IMR-90 (cell line): Measurements from ENCODE around the gene CDH13. TPM values are rescaled to one million over a fixed set of nuclear protein-coding genes. Genes with fewer than 3 reads are reported as not detected.
A peak's percentile ranks its signal among the peaks of the same experiment; 100 is the strongest.

ENCODE experiments used
- ATAC-seq: fragments of 200-7000 bp; cut with Tn5 transposase; 2 replicates; pipeline ENCODE4 v1.9.1; 2020; ENCODE audit warnings: low read depth, mild to moderate bottlenecking, moderate library complexity
- BruUV-seq: library from RNA; stranded (reverse); fragments of 400-500 nt; replicated peaks from 2 replicates; lab custom pipeline; 2021; lab: Mats Ljungman, UMichigan
- CTCF ChIA-PET: fragments of 300-600 bp; formaldehyde crosslinking; extraction: SDS; loops from one replicate; lab custom pipeline; 2021; ENCODE audit warnings: antibody characterized with exemption; lab: Yijun Ruan, JAX
- POLR2A ChIA-PET: fragments of 300-600 bp; sonication (Branson Sonifier 250); formaldehyde crosslinking; loops from one replicate; lab custom pipeline; 2022; ENCODE audit warnings: antibody characterized with exemption; ENCODE audit not compliant: unreplicated experiment; lab: Charles Lee
- DNase-seq: peaks from one replicate; pipeline ENCODE4 v3.0.0; 2013
- H2AFZ ChIP-seq: replicated peaks from 2 replicates; pipeline ENCODE3; 2013; ENCODE audit warnings: low read length, mild to moderate bottlenecking; ENCODE audit not compliant: poor library complexity
- H2AK5ac ChIP-seq: 2 replicates; pipeline ENCODE4 v1.6.1; 2013; ENCODE audit warnings: low read depth, low read length, inconsistent platforms
- H2AK9ac ChIP-seq: replicated peaks from 2 replicates; pipeline ENCODE3; 2013; ENCODE audit warnings: mild to moderate bottlenecking, low read depth, low read length, moderate library complexity; ENCODE audit not compliant: poor library complexity
- H2BK120ac ChIP-seq: 2 replicates; pipeline ENCODE4 v1.6.1; 2013; ENCODE audit warnings: low read depth, low read length, inconsistent platforms
- H2BK15ac ChIP-seq: 3 replicates; pipeline ENCODE4 v1.6.1; 2013; ENCODE audit warnings: low read depth, low read length, inconsistent platforms
- H2BK20ac ChIP-seq: 2 replicates; pipeline ENCODE4 v1.6.1; 2013; ENCODE audit warnings: low read depth, mild to moderate bottlenecking, inconsistent platforms, low read length, moderate library complexity
- H2BK5ac ChIP-seq: 2 replicates; pipeline ENCODE4 v1.6.1; 2013; ENCODE audit warnings: mild to moderate bottlenecking, low read depth, low read length, inconsistent platforms; ENCODE audit not compliant: poor library complexity, severe bottlenecking
- H3K14ac ChIP-seq: replicated peaks from 2 replicates; pipeline ENCODE4 v1.6.1; 2013; ENCODE audit warnings: low read depth, low read length, inconsistent platforms
- H3K18ac ChIP-seq: 2 replicates; pipeline ENCODE4 v1.6.1; 2013; ENCODE audit warnings: low read depth, low read length, control low read depth
- H3K23ac ChIP-seq: 2 replicates; pipeline ENCODE4 v1.6.1; 2013; ENCODE audit warnings: low read depth, low read length, inconsistent platforms
- H3K27ac ChIP-seq: 2 replicates; pipeline ENCODE4 v1.5.1; 2013; ENCODE audit warnings: mild to moderate bottlenecking, control low read depth, low read length; ENCODE audit not compliant: insufficient read depth
- H3K27me3 ChIP-seq: 2 replicates; pipeline ENCODE4 v1.6.1; 2013; ENCODE audit warnings: low read length; ENCODE audit not compliant: control insufficient read depth, insufficient read depth
- H3K36me3 ChIP-seq: 2 replicates; pipeline ENCODE4 v1.6.1; 2013; ENCODE audit warnings: low read length, mixed read lengths; ENCODE audit not compliant: control insufficient read depth, insufficient read depth
- H3K4ac ChIP-seq: 2 replicates; pipeline ENCODE4 v1.6.1; 2013; ENCODE audit warnings: low read depth, low read length, inconsistent platforms
- H3K4me1 ChIP-seq: 2 replicates; pipeline ENCODE4 v1.6.1; 2013; ENCODE audit warnings: low read length, mixed read lengths; ENCODE audit not compliant: control insufficient read depth, insufficient read depth
- H3K4me2 ChIP-seq: 2 replicates; pipeline ENCODE4 v1.6.1; 2013; ENCODE audit warnings: low read depth, mild to moderate bottlenecking, control low read depth, low read length, moderate library complexity
- H3K4me3 ChIP-seq: 2 replicates; pipeline ENCODE4 v1.5.1; 2013; ENCODE audit warnings: low read depth, mild to moderate bottlenecking, control low read depth, low read length, moderate library complexity; ENCODE audit not compliant: insufficient read depth
- H3K56ac ChIP-seq: 2 replicates; pipeline ENCODE4 v1.6.1; 2013; ENCODE audit warnings: low read length, inconsistent platforms; ENCODE audit not compliant: insufficient read depth; ENCODE audit errors: extremely low read depth
- H3K79me1 ChIP-seq, 2 experiments: 2 replicates each; pipeline ENCODE4 v1.6.1; 2013; ENCODE audit warnings: low read length in 2 of 2, inconsistent platforms in 1 of 2, low read depth in 1 of 2
- H3K9ac ChIP-seq: 2 replicates; pipeline ENCODE4 v1.6.1; 2013; ENCODE audit warnings: low read depth, low read length, control low read depth
- H3K9me1 ChIP-seq: 2 replicates; pipeline ENCODE4 v1.6.1; 2013; ENCODE audit warnings: low read length, inconsistent platforms; ENCODE audit not compliant: insufficient read depth
- H3K9me3 ChIP-seq: 2 replicates; pipeline ENCODE4 v1.6.1; 2013; ENCODE audit warnings: low read length; ENCODE audit not compliant: control insufficient read depth, insufficient read depth
- H4K20me1 ChIP-seq: 2 replicates; pipeline ENCODE4 v1.6.1; 2013; ENCODE audit warnings: low read length, inconsistent platforms; ENCODE audit not compliant: insufficient read depth
- H4K5ac ChIP-seq: 2 replicates; pipeline ENCODE4 v1.6.1; 2013; ENCODE audit warnings: mild to moderate bottlenecking, low read depth, low read length, control low read depth
- H4K8ac ChIP-seq, 2 experiments: 2 replicates each; pipeline ENCODE4 v1.6.1; 2013; ENCODE audit warnings: low read depth in 2 of 2, low read length in 2 of 2, control low read depth in 1 of 2, inconsistent platforms in 1 of 2
- H4K91ac ChIP-seq: 2 replicates; pipeline ENCODE4 v1.6.1; 2013; ENCODE audit warnings: low read depth, low read length, inconsistent platforms; ENCODE audit not compliant: insufficient read depth
- CEBPB ChIP-seq: IDR thresholded peaks from 2 replicates; pipeline ENCODE4 v1.6.1; 2012; ENCODE audit warnings: low read depth, low read length, improper control_type of control experiment
- FOS ChIP-seq: fragments of 150-350 bp; IDR thresholded peaks from 2 replicates; pipeline ENCODE4 v1.6.1; 2016; ENCODE audit warnings: low read depth, low read length
- MAZ ChIP-seq: IDR thresholded peaks from 2 replicates; pipeline ENCODE4 v1.6.1; 2012; ENCODE audit warnings: low read depth, mild to moderate bottlenecking, low read length, improper control_type of control experiment, moderate library complexity, borderline replicate concordance
- MXI1 ChIP-seq: IDR thresholded peaks from 2 replicates; pipeline ENCODE4 v1.6.1; 2012; ENCODE audit warnings: low read depth, mild to moderate bottlenecking, low read length, moderate library complexity, borderline replicate concordance
- WGBS, 2 experiments: methylation state at CpG; one replicate each; pipeline versions ENCODE4 v1.1.5 to v1.1.7; 2013; ENCODE audit warnings: missing lambda C conversion rate in 2 of 2; ENCODE audit not compliant: insufficient read length in 1 of 2; ENCODE audit errors: extremely low coverage in 2 of 2; 5-methylcytosine and 5-hydroxymethylcytosine counted together
- dilution Hi-C: fragments of 300-500 bp; cut with HindIII; formaldehyde crosslinking; loops from one replicate; pipeline ENCODE4 v1.14.3; 2018; ENCODE audit warnings: low sequenced_read_pairs; ENCODE audit not compliant: unreplicated experiment
- in situ Hi-C: fragments of 300-500 bp; cut with MboI; formaldehyde crosslinking; loops from 3 replicates; pipeline ENCODE4 v1.14.3; 2019; ENCODE audit warnings: low sequenced_read_pairs, inconsistent platforms, mixed read lengths
- intact Hi-C: fragments of 100-400 bp; cut with micrococcal nuclease; formaldehyde crosslinking; loops from 2 replicates; pipeline ENCODE4 v1.10.0; 2022
- polyA plus RNA-seq, 3 experiments: library from polyadenylated mRNA; depleted of rRNA; stranded (reverse); fragments of >200 nt; gene quantifications; 2 replicates each; pipeline ENCODE4 v1.2.3, GENCODE V29; 2012; ENCODE audit warnings: low replicate concordance in 1 of 3
- total RNA-seq: library from RNA; depleted of rRNA; stranded (reverse); fragments of >200 nt; gene quantifications from 2 replicates; pipeline ENCODE4 v1.2.3, GENCODE V29; 2012

Gene CDH13
- total and polyA plus RNA-seq, 2 of the 4 experiments (the other 2 are of a cell fraction), result 61.6 to 74.7 TPM

DNA sequence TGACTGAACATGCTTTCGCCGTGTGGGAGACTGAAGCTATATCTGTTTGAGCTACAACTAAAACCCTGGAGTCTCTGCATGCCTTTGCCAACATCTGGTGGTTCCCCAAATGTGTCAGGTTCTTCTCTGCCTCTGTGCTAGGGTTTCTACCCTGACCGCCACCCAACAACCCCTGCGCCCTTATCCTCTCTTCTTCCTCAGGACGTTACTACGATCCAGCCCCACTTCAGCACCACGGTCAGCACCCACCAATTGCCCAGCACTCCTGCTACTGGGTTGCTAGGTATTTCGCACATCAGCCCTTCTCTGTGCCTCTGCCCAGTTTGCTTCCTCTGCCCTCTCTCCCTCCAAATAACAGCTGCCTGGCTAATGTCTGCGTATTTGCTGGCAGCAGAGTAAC, 1074.7 kb downstream of the CDH13 start:
- no TSS peak for BruUV-seq
- Histone ChIP-seq H3K4ac (no peak overlapping the region), H3K36me3 (no peaks in the 10 kb centered on the region), H4K91ac (no peak overlapping the region), H2BK20ac (no peak overlapping the region), H2AFZ (no peak overlapping the region), H3K27ac (no peak overlapping the region), H3K18ac (no peak overlapping the region), H3K4me2 (no peak overlapping the region), H3K23ac (no peak overlapping the region), H3K14ac (no peak overlapping the region), H4K20me1 (no peaks in the 10 kb centered on the region), H3K79me1 (no peaks in the 10 kb centered on the region), H3K9me1 (peaks cover 8% of the 10 kb centered on the region; the same call in 1 of the 2 replicates), H3K4me1 (no peaks in the 10 kb centered on the region), H3K9ac (no peak overlapping the region), H3K9me3 (no peaks in the 10 kb centered on the region), H2AK5ac (no peak overlapping the region), H2BK5ac (no peak overlapping the region), H3K56ac (no peak overlapping the region), H3K27me3 (no peaks in the 10 kb centered on the region), H2BK120ac (no peak overlapping the region), H2AK9ac (no peak overlapping the region), H4K5ac (no peak overlapping the region), H2BK15ac (no peak overlapping the region), H3K4me3 (no peak overlapping the region), H4K8ac (no peak overlapping the region)
- no peak for TF ChIP-seq CEBPB
- TF ChIP-seq MXI1, result no peak
- TF ChIP-seq FOS, result no peak
- TF ChIP-seq MAZ, result no peak
- dilution Hi-C loops, result no loop called here
- CTCF ChIA-PET, result no interaction called here
- POLR2A ChIA-PET, result no interaction called here
- 41% methylated on average over 8 of the region's 9 CpGs; no CpG with 5 or more reads in 1 of the 2 experiments for WGBS, 2 experiments
- intact Hi-C loops, result no loop called here
- in situ Hi-C loops, result no loop called here
- DNase-seq, result peak; percentile 45
- ATAC-seq, result peak; percentile 73
